Caco-2 (cell line): ENCODE results near the gene COL4A4. TPM values are rescaled to one million over a fixed set of nuclear protein-coding genes. Genes with fewer than 3 reads are reported as not detected.

Source experiments
- BruUV-seq: library from RNA; stranded (reverse); fragments of 400-500 nt; replicated peaks from 2 replicates; lab custom pipeline; 2021; lab: Mats Ljungman, UMichigan
- CTCF ChIA-PET: fragments of 300-600 bp; sonication (Branson Sonifier 250); formaldehyde crosslinking; loops from one replicate; lab custom pipeline; 2022; ENCODE audit warnings: antibody characterized with exemption; lab: Charles Lee
- POLR2A ChIA-PET: fragments of 300-600 bp; sonication (Branson Sonifier 250); formaldehyde crosslinking; loops from one replicate; lab custom pipeline; 2022; ENCODE audit warnings: antibody characterized with exemption; lab: Charles Lee
- DNase-seq, 2 experiments: peaks; one replicate each; pipeline versions ENCODE4 v3.0.0 to v3.0.0-alpha.2; 2020 to 2022
- H3K27me3 ChIP-seq: replicated peaks from 2 replicates; pipeline ENCODE4 v1.6.0; 2011; ENCODE audit warnings: low read length; ENCODE audit not compliant: control insufficient read depth, insufficient read depth
- H3K36me3 ChIP-seq: 2 replicates; pipeline ENCODE4 v1.5.1; 2011; ENCODE audit warnings: low read length; ENCODE audit not compliant: control insufficient read depth, insufficient read depth
- H3K4me1 ChIP-seq: fragments of 250-450 bp; sonication (Bioruptor Pico); 2 replicates; pipeline ENCODE4 v1.5.1; 2020; ENCODE audit warnings: mild to moderate bottlenecking
- H3K4me3 ChIP-seq: 2 replicates; pipeline ENCODE4 v1.5.1; 2011; ENCODE audit warnings: low read depth, mild to moderate bottlenecking, control low read depth, low read length
- H3K9me3 ChIP-seq: fragments of 250-450 bp; sonication (Bioruptor Pico); 2 replicates; pipeline ENCODE4 v1.5.1; 2020; ENCODE audit warnings: mild to moderate bottlenecking, moderate library complexity
- H3K27ac Mint-ChIP-seq: one replicate; pipeline ENCODE4 v1.8.0; 2022; ENCODE audit warnings: mixed read lengths; ENCODE audit not compliant: unreplicated experiment
- H3K27me3 Mint-ChIP-seq: one replicate; pipeline ENCODE4 v1.8.0; 2022; ENCODE audit warnings: mixed read lengths; ENCODE audit not compliant: insufficient read depth, unreplicated experiment
- H3K36me3 Mint-ChIP-seq: one replicate; pipeline ENCODE4 v1.8.0; 2022; ENCODE audit warnings: mild to moderate bottlenecking, mixed read lengths; ENCODE audit not compliant: insufficient read depth, unreplicated experiment
- H3K4me1 Mint-ChIP-seq: one replicate; pipeline ENCODE4 v1.8.0; 2022; ENCODE audit warnings: low read depth, mixed read lengths; ENCODE audit not compliant: unreplicated experiment
- H3K4me3 Mint-ChIP-seq: one replicate; pipeline ENCODE4 v1.8.0; 2022; ENCODE audit warnings: mild to moderate bottlenecking, moderate library complexity, mixed read lengths; ENCODE audit not compliant: unreplicated experiment
- H3K9me3 Mint-ChIP-seq: one replicate; pipeline ENCODE4 v1.8.0; 2022; ENCODE audit warnings: mixed read lengths; ENCODE audit not compliant: unreplicated experiment
- CTCF ChIP-seq, 2 experiments: fragments of 200-600 bp in 1 of 2; IDR thresholded peaks; 1 replicate in 1 of 2; 2 replicates in 1 of 2; pipeline versions ENCODE4 v1.5.1 to v1.8.0; 2011 to 2022; ENCODE audit warnings: antibody characterized with exemption in 1 of 2, control low read depth in 1 of 2, inconsistent platforms in 1 of 2, low read depth in 1 of 2, low read length in 1 of 2, mild to moderate bottlenecking in 1 of 2, moderate library complexity in 1 of 2; ENCODE audit not compliant: insufficient read depth in 1 of 2, severe bottlenecking in 1 of 2, unreplicated experiment in 1 of 2
- intact Hi-C: fragments of 100-400 bp; cut with micrococcal nuclease; formaldehyde crosslinking; loops from one replicate; pipeline ENCODE4 v1.10.0; 2022; ENCODE audit not compliant: unreplicated experiment
- total RNA-seq: library from RNA; stranded (reverse); gene quantifications from 2 replicates; pipeline ENCODE4 v1.2.3, GENCODE V29; 2022

The COL4A4 gene
- total RNA-seq, 1 experiment from 2014 or later = 8.7 TPM

- no peak for TF ChIP-seq CTCF (IDR thresholded peaks at IDR 0.05; ENCODE audit: insufficient read depth in 1 of 2, low read depth in 1 of 2, low read length in 1 of 2, severe bottlenecking in 1 of 2, unreplicated experiment in 1 of 2)
- Mint-ChIP-seq H3K27me3 (no peaks in the 10 kb centered on the region), H3K36me3 (no peaks in the 10 kb centered on the region), H3K4me3 (no peak overlapping the region), H3K27ac (no peak overlapping the region), H3K9me3 (no peaks in the 10 kb centered on the region), H3K4me1 (no peaks in the 10 kb centered on the region)
- Histone ChIP-seq H3K4me1 (no peaks in the 10 kb centered on the region), H3K9me3 (no peaks in the 10 kb centered on the region), H3K36me3 (no peaks in the 10 kb centered on the region), H3K4me3 (no peak overlapping the region), H3K27me3 (no peaks in the 10 kb centered on the region)
- no peak for DNase-seq
- POLR2A ChIA-PET = no interaction called here
- CTCF ChIA-PET = no interaction called here
- intact Hi-C loops = no loop called here
- no TSS peak for BruUV-seq
Measured at GRCh38 chr2:227198866-227199265, 34.9 kb upstream of the COL4A4 start.

GRCh38 chr2:227194219-227194618, 30.2 kb upstream of the COL4A4 start:
- intact Hi-C loops = no loop called here

GRCh38 chr2:227192491-227192890, 28.5 kb upstream of the COL4A4 start:
- no peaks in the 10 kb centered on the region for H3K36me3 ChIP-seq
- no peak for TF ChIP-seq CTCF (IDR thresholded peaks at IDR 0.05; ENCODE audit: insufficient read depth in 1 of 2, low read depth in 1 of 2, low read length in 1 of 2, severe bottlenecking in 1 of 2, unreplicated experiment in 1 of 2)
- Mint-ChIP-seq H3K27ac (no peak overlapping the region), H3K9me3 (no peaks in the 10 kb centered on the region), H3K4me1 (peaks cover under 1% of the 10 kb centered on the region), H3K4me3 (no peak overlapping the region), H3K27me3 (no peaks in the 10 kb centered on the region), H3K36me3 (no peaks in the 10 kb centered on the region)
- no peaks in the 10 kb centered on the region for H3K9me3 ChIP-seq
- no peaks in the 10 kb centered on the region for H3K4me1 ChIP-seq
- no TSS peak for BruUV-seq
- DNase-seq = no peak
- CTCF ChIA-PET = no interaction called here
- POLR2A ChIA-PET = no interaction called here
- no peaks in the 10 kb centered on the region for H3K27me3 ChIP-seq
- intact Hi-C loops = no loop called here
- H3K4me3 ChIP-seq = no peak overlapping the region

More at GRCh38 chr2:227194219-227194618, 30.2 kb upstream of the COL4A4 start:
- no peaks in the 10 kb centered on the region for H3K9me3 Mint-ChIP-seq
- no peak overlapping the region for H3K4me3 Mint-ChIP-seq
- no peak overlapping the region for H3K27ac Mint-ChIP-seq
- no peaks in the 10 kb centered on the region for H3K36me3 Mint-ChIP-seq
- no peaks in the 10 kb centered on the region for H3K4me1 Mint-ChIP-seq
- H3K27me3 Mint-ChIP-seq = no peaks in the 10 kb centered on the region
- BruUV-seq = no TSS peak
- Histone ChIP-seq H3K4me1 (no peaks in the 10 kb centered on the region), H3K36me3 (no peaks in the 10 kb centered on the region), H3K9me3 (no peaks in the 10 kb centered on the region), H3K27me3 (no peaks in the 10 kb centered on the region), H3K4me3 (no peak overlapping the region)
- POLR2A ChIA-PET = no interaction called here
- DNase-seq = no peak
- no peak for TF ChIP-seq CTCF (IDR thresholded peaks at IDR 0.05; ENCODE audit: insufficient read depth in 1 of 2, low read depth in 1 of 2, low read length in 1 of 2, severe bottlenecking in 1 of 2, unreplicated experiment in 1 of 2)
- CTCF ChIA-PET = no interaction called here
